K562 (cell line): ENCODE measurements around the gene TRMT1. TPM values are rescaled to one million over a fixed set of nuclear protein-coding genes. Genes with fewer than 3 reads are reported as not detected.
A peak's percentile ranks its signal among the peaks of the same experiment; 100 is the strongest.

Experiments
- AFF4 ChIP-seq: sonication (generic); formaldehyde crosslinking; IDR thresholded peaks from 2 replicates; pipeline ENCODE4 v1.8.0; 2023; ENCODE audit warnings: mild to moderate bottlenecking, missing genetic modification reagents
- BRCA1 ChIP-seq, 2 experiments: fragments of 450-650 bp in 1 of 2; sonication (generic) in 1 of 2; formaldehyde crosslinking in 1 of 2; IDR thresholded peaks; 2 replicates each; pipeline versions ENCODE4 v1.5.0 to v1.6.1; 2017 to 2020; ENCODE audit warnings: mild to moderate bottlenecking in 1 of 2, missing genetic modification reagents in 1 of 2
- BRD9 ChIP-seq: fragments of 450-650 bp; IDR thresholded peaks from 2 replicates; pipeline ENCODE4 v1.6.1; 2018; ENCODE audit warnings: low read depth; ENCODE audit not compliant: partially characterized antibody
- EP400 ChIP-seq: fragments of 450-650 bp; IDR thresholded peaks from 2 replicates; pipeline ENCODE4 v1.6.1; 2017; ENCODE audit warnings: antibody characterized with exemption, mild to moderate bottlenecking, moderate library complexity
- ETS1 ChIP-seq: conservative IDR thresholded peaks from 2 replicates; pipeline ENCODE4 v1.6.1; 2011; ENCODE audit warnings: low read depth, mild to moderate bottlenecking, low read length; ENCODE audit not compliant: control insufficient read depth
- MYNN ChIP-seq, 2 experiments: sonication (generic); formaldehyde crosslinking in 1 of 2; IDR thresholded peaks; 2 replicates each; pipeline versions ENCODE4 v1.5.0 to v1.6.1; 2016 to 2020; ENCODE audit warnings: antibody characterized with exemption in 1 of 2, missing genetic modification reagents in 1 of 2
- PRDM10 ChIP-seq: fragments of 450-650 bp; IDR thresholded peaks from 2 replicates; pipeline ENCODE4 v1.6.1; 2018; ENCODE audit not compliant: partially characterized antibody
- RAD21 ChIP-seq, 2 experiments: fragments of 250-450 bp in 1 of 2; fragments of 450-650 bp in 1 of 2; sonication (Bioruptor Pico) in 1 of 2; formaldehyde crosslinking in 1 of 2; IDR thresholded peaks in 1 of 2; conservative IDR thresholded peaks in 1 of 2; 2 replicates each; pipeline versions ENCODE4 v1.4.0 to v1.8.0; 2020 to 2022; ENCODE audit warnings: mild to moderate bottlenecking in 2 of 2, moderate library complexity in 1 of 2
- RAD51 ChIP-seq: fragments of 450-650 bp; IDR thresholded peaks from 2 replicates; pipeline ENCODE4 v1.7.1; 2016; ENCODE audit warnings: low read depth, mild to moderate bottlenecking, borderline replicate concordance
- RNF2 ChIP-seq: sonication (generic); IDR thresholded peaks from 2 replicates; pipeline ENCODE4 v1.6.1; 2016
- TSC22D4 ChIP-seq: fragments of 450-650 bp; IDR thresholded peaks from 2 replicates; pipeline ENCODE4 v1.6.1; 2016; ENCODE audit warnings: missing genetic modification characterization, missing biosample characterization, control low read depth
- polyA plus RNA-seq, 8 experiments: library from polyadenylated mRNA; depleted of rRNA in 4 of 8; stranded (reverse) in 5 of 8; unstranded in 3 of 8; fragments of >200 nt; fragmentation: Nextera tagmentation in 2 of 8; fragmentation: Illumina TruSeq in 1 of 8; extraction: Ambion mirVana in 2 of 8; extraction: Trizol in 1 of 8; gene quantifications; 2 replicates each; pipeline versions ENCODE4 v1.2.1 to v1.2.3, GENCODE V29; 2011 to 2014; ENCODE audit warnings: inconsistent platforms in 1 of 8, missing spikeins in 1 of 8
- total RNA-seq, 7 experiments: library from RNA; depleted of rRNA in 6 of 7; stranded (reverse); fragments of >200 nt in 6 of 7; fragmentation: Illumina TruSeq in 2 of 7; extraction: Trizol in 2 of 7; gene quantifications; 2 replicates each; pipeline versions ENCODE4 v1.2.1 to v1.2.3, GENCODE V29; 2011 to 2021; ENCODE audit warnings: low replicate concordance in 1 of 7
- TF ChIP-seq, protein P1 (sequence below), 2 experiments: IDR thresholded peaks; 2 replicates each; pipeline ENCODE4 v1.6.1; 2011; ENCODE audit warnings: borderline replicate concordance in 1 of 2, control low read depth in 1 of 2, low read depth in 1 of 2, low read length in 1 of 2, mild to moderate bottlenecking in 1 of 2, mixed read lengths in 1 of 2, moderate library complexity in 1 of 2; ENCODE audit not compliant: insufficient read depth in 1 of 2, insufficient read length in 1 of 2, poor library complexity in 1 of 2, severe bottlenecking in 1 of 2; ENCODE audit errors: extremely low read depth in 1 of 2

TRMT1 gene
- total and polyA plus RNA-seq, 9 of the 15 experiments (the other 6 are each of a cell fraction or from before 2014, with no cell fraction given) = 5.8 to 158 (median 54.3) TPM

GRCh38 chr19:13100841-13101589, 15.5 kb downstream of the TRMT1 start (continued):
- TF ChIP-seq, protein P1, sequence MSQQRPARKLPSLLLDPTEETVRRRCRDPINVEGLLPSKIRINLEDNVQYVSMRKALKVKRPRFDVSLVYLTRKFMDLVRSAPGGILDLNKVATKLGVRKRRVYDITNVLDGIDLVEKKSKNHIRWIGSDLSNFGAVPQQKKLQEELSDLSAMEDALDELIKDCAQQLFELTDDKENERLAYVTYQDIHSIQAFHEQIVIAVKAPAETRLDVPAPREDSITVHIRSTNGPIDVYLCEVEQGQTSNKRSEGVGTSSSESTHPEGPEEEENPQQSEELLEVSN (IDR thresholded peaks at IDR 0.05; ENCODE audit: borderline replicate concordance in 1 of 2, extremely low read depth in 1 of 2, insufficient read depth in 1 of 2, insufficient read length in 1 of 2, low read depth in 1 of 2, low read length in 1 of 2, poor library complexity in 1 of 2, severe bottlenecking in 1 of 2) = peak in 1 of 2 experiments; percentile 32
- TF ChIP-seq BRCA1 (IDR thresholded peaks at IDR 0.05) = no peak
- TF ChIP-seq BRCA1 (CRISPR knock-in tag; IDR thresholded peaks at IDR 0.05) = no peak
- no peak for TF ChIP-seq TSC22D4 (tag)
- TF ChIP-seq BRD9 = peak; percentile 66
- TF ChIP-seq RAD51 = no peak
- TF ChIP-seq ETS1 = 0 out of 2 replicates have a peak, but pooled peaks have one; percentile 16
- TF ChIP-seq AFF4 = no peak
- TF ChIP-seq EP400 = 0 out of 2 replicates have a peak, but pooled peaks have one; percentile 35
- TF ChIP-seq RAD21 (CRISPR knock-in tag; conservative IDR thresholded peaks at IDR 0.05 in 1 of 2, IDR thresholded peaks at IDR 0.05 in 1 of 2) = peak; percentile 44 to 62
- TF ChIP-seq MYNN (IDR thresholded peaks at IDR 0.05) = 0 out of 2 replicates have a peak, but pooled peaks have one; percentile 20
- TF ChIP-seq MYNN (CRISPR knock-in tag; IDR thresholded peaks at IDR 0.05) = no peak
- peak; percentile 66 for TF ChIP-seq PRDM10
- TF ChIP-seq RNF2 = 0 out of 2 replicates have a peak, but pooled peaks have one; percentile 24
